Adrenal gland (tissue), 12 donors: ENCODE data around the gene PIGBOS1. TPM values are rescaled to one million over a fixed set of nuclear protein-coding genes. Genes with fewer than 3 reads are reported as not detected.

Experiments
- DNase-seq, 7 donors: peaks; one replicate each; pipeline ENCODE4 v3.0.0-alpha.2; 2019 to 2020
- H3K27ac ChIP-seq, 5 donors: fragments of 200-600 bp; sonication (generic) in 4 of 5; 1 replicate in 3 of 5; 2 replicates in 2 of 5; pipeline versions ENCODE4 v1.5.1 to v1.8.0; 2016 to 2020; ENCODE audit warnings: mild to moderate bottlenecking in 1 of 5
- H3K27me3 ChIP-seq: fragments of 200-600 bp; 2 replicates; pipeline ENCODE4 v1.8.0; 2021
- H3K36me3 ChIP-seq, 2 donors: fragments of 200-600 bp; replicated peaks in 1 of 2; 1 replicate in 1 of 2; 2 replicates in 1 of 2; pipeline versions ENCODE4 v1.5.1 to v1.8.0; 2018 to 2022
- H3K4me1 ChIP-seq, 2 donors: fragments of 200-600 bp; replicated peaks in 1 of 2; 1 replicate in 1 of 2; 2 replicates in 1 of 2; pipeline versions ENCODE4 v1.5.1 to v1.8.0; 2018 to 2021
- H3K4me3 ChIP-seq, 4 donors: fragments of 200-600 bp; sonication (generic) in 3 of 4; one replicate each; pipeline ENCODE4 v1.5.1; 2016 to 2018
- H3K9me3 ChIP-seq, 3 donors: fragments of 200-600 bp; sonication (generic) in 1 of 3; replicated peaks in 1 of 3; 1 replicate in 2 of 3; 2 replicates in 1 of 3; pipeline versions ENCODE4 v1.5.1 to v1.8.0; 2016 to 2021
- CTCF ChIP-seq, 6 experiments: fragments of 450-650 bp in 4 of 6; fragments of 200-600 bp in 2 of 6; sonication (generic) in 1 of 6; IDR thresholded peaks; 1 replicate in 5 of 6; 2 replicates in 1 of 6; pipeline versions ENCODE4 v1.5.1 to v1.8.0; 2016 to 2021; ENCODE audit warnings: antibody characterized with exemption in 6 of 6, mild to moderate bottlenecking in 2 of 6, moderate library complexity in 1 of 6
- POLR2A ChIP-seq, 2 donors: fragments of 450-650 bp; IDR thresholded peaks; one replicate each; pipeline ENCODE4 v1.6.1; 2017; ENCODE audit warnings: antibody characterized with exemption in 2 of 2, mild to moderate bottlenecking in 2 of 2, moderate library complexity in 1 of 2
- WGBS, 4 donors: extraction: QIAGEN DNeasy Blood & Tissue Kit in 2 of 4; methylation state at CpG; one replicate each; pipeline versions ENCODE4 v1.1.5 to v1.1.7; 2013 to 2017; 5-methylcytosine and 5-hydroxymethylcytosine counted together
- intact Hi-C, 2 donors: fragments of 100-400 bp; cut with DNase I; formaldehyde crosslinking; loops; one replicate each; pipeline versions ENCODE4 v1.14.1 to v1.15.0; 2022 to 2023
- polyA plus RNA-seq, 3 donors: library from polyadenylated mRNA; stranded (reverse); fragments of 200-250 nt in 2 of 3; fragments of 350-450 nt in 1 of 3; fragmentation: Illumina TruSeq in 1 of 3; extraction: RNeasy Lipid Tissue Mini Kit (QIAGEN cat#74804) in 1 of 3; gene quantifications; one replicate each; pipeline ENCODE4 v1.2.3, GENCODE V29; 2013 to 2014
- total RNA-seq, 9 donors: library from RNA; depleted of rRNA in 4 of 9; stranded (reverse); fragments of >200 nt in 4 of 9; fragments of 120-200 nt in 1 of 9; fragmentation: NEBNext Ultra II Directional in 1 of 9; extraction: Animal tissue kit (Norgen Biotek cat#: 25700) in 1 of 9; gene quantifications; one replicate each; pipeline versions ENCODE4 v1.1.0 to v1.2.4, GENCODE V29; 2013 to 2023
- donor health status: healthy with polysubstance abuse.
- donor health status: Bipolar disorder and iron deficiency.
- donor health status: DM: yes; HTN: yes; CAD: no.
- donor health status: DM: no; HTN: no; CAD: no.
- donor health status: DM: no; HTN: no; CAD: no.
- donor health status: DM: yes; HTN: yes; CAD: no.

The PIGBOS1 gene
- total and polyA plus RNA-seq, 12 donors = 11.1 to 22.0 (median 15.8) TPM

- no peak for DNase-seq
- Histone ChIP-seq H3K9me3 (no peaks in the 10 kb centered on the region), H3K36me3 (peaks cover 0 to 15% of the 10 kb centered on the region in 2 donors), H3K27ac (no peak overlapping the region), H3K4me3 (no peak overlapping the region), H3K27me3 (no peaks in the 10 kb centered on the region), H3K4me1 (peaks cover 0 to 3% of the 10 kb centered on the region in 2 donors)
- WGBS, 4 donors = 90 to 93% (median 91%) methylated on average over 10 of the region's 10 CpGs
- intact Hi-C loops = no loop called here
- no peak for TF ChIP-seq CTCF (IDR thresholded peaks at IDR 0.05)
- TF ChIP-seq POLR2A (IDR thresholded peaks at IDR 0.05) = no peak
Measured at GRCh38 chr15:55361048-55361447, 42.1 kb upstream of the PIGBOS1 start.

- intact Hi-C loops = no loop called here
- Histone ChIP-seq H3K36me3 (peaks cover 0 to 15% of the 10 kb centered on the region in 2 donors), H3K27ac (no peak overlapping the region), H3K27me3 (no peaks in the 10 kb centered on the region), H3K4me3 (no peak overlapping the region), H3K4me1 (peaks cover 0 to 3% of the 10 kb centered on the region in 2 donors), H3K9me3 (no peaks in the 10 kb centered on the region)
- WGBS, 4 donors = 61 to 64% (median 64%) methylated on average over 6 of the region's 6 CpGs
- TF ChIP-seq CTCF (IDR thresholded peaks at IDR 0.05) (no peak), POLR2A (IDR thresholded peaks at IDR 0.05) (no peak)
- no peak for DNase-seq
Measured at GRCh38 chr15:55360256-55360655, 41.3 kb upstream of the PIGBOS1 start.

GRCh38 chr15:55358471-55358870, 39.5 kb upstream of the PIGBOS1 start:
- no peak for DNase-seq
- Histone ChIP-seq H3K36me3 (peaks cover 0 to 7% of the 10 kb centered on the region in 2 donors), H3K27ac (no peak overlapping the region), H3K4me1 (peaks cover 0 to 3% of the 10 kb centered on the region in 2 donors), H3K9me3 (no peaks in the 10 kb centered on the region), H3K4me3 (no peak overlapping the region), H3K27me3 (no peaks in the 10 kb centered on the region)
- TF ChIP-seq CTCF (IDR thresholded peaks at IDR 0.05) (no peak), POLR2A (IDR thresholded peaks at IDR 0.05) (no peak)
- intact Hi-C loops = no loop called here

GRCh38 chr15:55357774-55358173, 38.9 kb upstream of the PIGBOS1 start:
- WGBS, 4 donors = 94 to 100% (median 97%) methylated on average over 2 of the region's 2 CpGs
- Histone ChIP-seq H3K9me3 (no peaks in the 10 kb centered on the region), H3K27me3 (no peaks in the 10 kb centered on the region), H3K36me3 (peaks cover 0 to 7% of the 10 kb centered on the region in 2 donors), H3K4me1 (peaks cover 0 to 3% of the 10 kb centered on the region in 2 donors), H3K27ac (no peak overlapping the region), H3K4me3 (no peak overlapping the region)
- DNase-seq = no peak
- TF ChIP-seq CTCF (IDR thresholded peaks at IDR 0.05) = no peak
- TF ChIP-seq POLR2A (IDR thresholded peaks at IDR 0.05) = no peak
- intact Hi-C loops = no loop called here
